Fibroblast of skin of right biceps (primary cell): ENCODE measurements around the gene SUB1.
"Not testable (repeated sequence)": the region's sequence is repeated elsewhere in the genome, so short reads cannot be mapped to it uniquely, and the experiment has no call there.

Experiments
- DNase-seq: peaks from one replicate; pipeline ENCODE4 v3.0.0-alpha.2; 2013

The SUB1 gene

GRCh38 chr5:32601623-32602295 lies 16.4 kb downstream of the SUB1 start:
- no peak for DNase-seq

DNA sequence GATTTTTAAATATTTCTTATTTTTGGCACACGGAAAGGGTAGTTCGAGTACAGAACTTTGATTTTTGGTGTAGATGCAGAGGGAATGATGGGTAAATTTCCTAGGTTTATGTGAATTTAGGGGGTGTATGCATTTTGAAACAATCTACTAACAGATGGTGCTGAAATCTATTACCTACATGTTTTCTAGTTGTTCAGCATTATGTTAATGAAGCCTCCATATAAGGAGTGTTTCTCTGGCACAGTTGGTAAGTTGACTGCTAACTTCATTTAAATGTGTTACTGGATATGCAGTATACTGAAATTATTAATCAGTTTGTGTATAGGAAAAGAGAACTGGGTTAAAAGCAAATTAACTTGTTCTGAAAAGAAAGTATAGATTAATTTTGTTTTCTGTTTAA lies 17.5 kb downstream of the SUB1 start:
- DNase-seq, result no peak

DNA sequence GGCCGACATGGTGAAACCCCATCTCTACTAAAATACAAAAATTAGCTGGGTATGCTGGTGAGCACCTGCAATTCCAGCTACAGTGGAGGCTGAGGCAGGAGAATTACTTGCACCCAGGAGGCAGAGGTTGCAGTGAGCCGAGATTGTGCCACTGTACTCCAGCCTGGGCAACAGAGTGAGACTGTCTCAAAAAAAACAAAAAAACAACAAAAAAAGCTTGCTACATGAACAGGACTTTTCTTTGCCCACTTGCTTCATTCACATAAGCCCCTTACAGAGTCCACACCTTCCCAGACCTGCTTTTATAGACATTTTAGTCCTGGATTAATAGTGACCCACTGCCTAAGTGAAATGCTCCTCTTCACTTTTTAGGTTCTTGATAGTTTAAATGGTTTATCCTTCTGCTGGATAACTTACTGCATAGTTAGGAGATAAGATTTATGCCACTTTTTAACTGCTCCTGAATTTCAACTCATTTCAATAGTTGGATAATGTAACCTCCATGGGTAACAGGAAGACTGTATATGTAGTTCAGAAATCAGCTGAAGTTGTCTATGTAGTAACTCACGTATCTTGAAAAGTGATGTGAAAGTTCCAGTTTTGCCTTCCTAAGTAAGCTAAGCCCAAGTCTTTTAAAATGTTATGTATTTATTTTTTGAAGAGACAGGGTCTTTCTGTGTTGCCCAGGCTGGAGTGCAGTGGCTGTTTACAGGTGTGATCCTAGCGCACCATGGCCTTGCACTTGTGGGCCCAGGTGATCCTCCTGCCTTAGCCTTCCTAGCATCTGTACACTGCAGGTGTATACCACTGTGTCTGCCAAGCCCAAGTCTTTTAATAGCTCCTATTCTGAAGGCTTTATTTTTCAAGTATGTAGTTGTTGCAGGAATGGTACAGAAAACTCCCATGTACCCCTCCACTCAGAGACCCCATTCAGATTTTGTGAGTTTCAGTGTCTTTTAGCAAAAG lies 19.7 kb downstream of the SUB1 start:
- no peak for DNase-seq

DNA sequence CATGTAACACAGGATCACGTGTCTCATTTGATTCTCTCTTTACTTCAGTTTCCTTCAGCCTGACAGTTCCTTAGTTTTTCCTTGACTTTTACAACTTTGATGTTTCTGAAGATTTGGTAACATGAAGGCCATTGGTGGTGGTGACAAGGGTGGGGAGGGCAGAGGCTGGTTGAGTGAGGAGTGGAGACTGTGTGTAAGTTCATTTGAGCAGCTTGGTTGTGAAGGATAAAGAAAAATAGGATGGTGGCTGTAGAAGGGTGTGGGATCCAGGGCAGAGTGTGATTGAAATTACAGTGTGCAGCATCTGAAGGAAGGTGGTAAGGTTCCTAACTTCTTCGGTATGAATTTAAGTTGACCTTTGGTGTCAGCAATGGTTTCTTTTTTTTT lies 20.4 kb downstream of the SUB1 start:
- DNase-seq, result no peak

DNA sequence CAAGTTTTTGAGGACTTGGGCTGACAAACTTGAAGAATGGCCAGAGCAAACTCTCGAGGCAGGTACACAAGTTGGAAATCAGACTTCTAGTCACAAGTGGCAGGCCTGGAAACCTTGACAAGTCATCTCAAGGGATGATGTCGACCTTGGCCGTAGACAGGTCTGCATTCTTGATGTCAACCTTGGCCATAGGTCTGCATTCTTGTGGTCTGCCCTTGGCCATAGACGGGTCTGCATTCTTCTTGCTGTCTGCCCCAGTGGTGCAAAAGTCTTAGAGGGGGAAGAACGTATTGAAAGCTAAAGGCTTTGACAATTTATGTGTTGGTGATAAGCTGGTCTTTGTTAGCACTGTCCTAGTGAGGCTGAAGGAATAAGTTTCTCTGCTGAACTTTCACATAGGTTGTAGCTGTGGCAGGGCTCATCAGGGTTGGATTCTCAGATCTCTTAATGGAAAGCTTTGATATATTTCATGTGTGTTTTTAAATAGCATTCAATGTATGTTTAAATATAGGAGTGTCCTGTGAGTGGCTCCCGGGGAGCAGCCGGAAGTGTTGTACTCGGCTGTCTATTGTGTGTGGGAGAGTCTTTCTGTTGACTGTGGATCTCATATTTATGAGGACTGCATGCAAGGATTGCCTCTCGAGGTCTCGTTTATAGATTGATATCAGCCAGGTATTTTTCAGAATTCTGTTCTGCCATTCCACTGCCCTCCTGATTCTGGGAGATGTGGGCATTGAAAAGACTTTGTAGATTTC lies 27.0 kb downstream of the SUB1 start:
- DNase-seq, result peak; percentile 55

- peak; percentile 79 for DNase-seq
Measured at GRCh38 chr5:32613050-32613672, 27.8 kb downstream of the SUB1 start.

- DNase-seq, result no peak
Measured at GRCh38 chr5:32615236-32615635, 29.9 kb downstream of the SUB1 start.

DNA sequence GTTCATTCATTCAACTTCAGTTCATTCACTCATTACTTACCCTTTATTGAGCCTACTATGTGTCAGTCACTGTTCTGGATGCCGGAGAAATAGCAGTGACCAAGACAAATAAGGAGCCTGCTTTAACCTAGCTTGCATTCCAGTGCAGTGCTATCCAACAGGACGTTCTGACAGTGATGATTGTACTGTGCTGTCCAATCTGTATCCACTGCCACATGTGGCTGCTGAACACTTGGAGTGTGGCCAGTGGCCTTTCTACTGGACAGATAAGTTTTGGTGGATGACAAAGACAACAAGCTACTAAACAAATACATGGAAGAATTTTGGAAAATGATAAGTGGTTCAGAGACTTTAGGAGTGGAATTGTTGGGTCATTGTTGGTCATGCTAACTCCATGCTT lies 33.6 kb downstream of the SUB1 start:
- DNase-seq, result no peak

- no peak for DNase-seq
Measured at GRCh38 chr5:32621256-32621655, 35.9 kb downstream of the SUB1 start.

DNA sequence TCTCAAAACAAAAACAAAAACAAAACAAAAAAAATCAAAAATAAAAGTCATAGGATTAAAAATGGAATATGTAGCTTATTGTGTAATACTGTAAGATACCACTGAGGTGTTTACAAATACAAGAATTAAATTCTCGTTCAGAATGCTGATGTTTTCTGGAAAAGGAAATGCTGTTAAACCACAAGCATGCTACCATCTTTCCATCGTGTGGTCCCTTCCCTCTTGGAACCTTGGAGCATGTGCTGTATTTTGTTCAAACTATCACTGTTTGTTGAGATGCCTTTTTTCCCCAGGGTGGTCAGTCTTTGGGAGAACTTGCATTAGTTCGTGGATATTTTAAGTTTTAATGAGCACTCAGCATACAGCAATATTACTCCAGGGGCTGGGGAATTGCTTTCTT lies 39.7 kb downstream of the SUB1 start:
- peak; percentile 35 for DNase-seq

GRCh38 chr5:32625547-32625946 lies 40.2 kb downstream of the SUB1 start:
- no peak for DNase-seq

GRCh38 chr5:32627219-32627870 lies 42.0 kb downstream of the SUB1 start:
- peak; percentile 62 for DNase-seq

- peak; percentile 41 for DNase-seq
Measured at GRCh38 chr5:32628049-32628844, 42.9 kb downstream of the SUB1 start.

DNA sequence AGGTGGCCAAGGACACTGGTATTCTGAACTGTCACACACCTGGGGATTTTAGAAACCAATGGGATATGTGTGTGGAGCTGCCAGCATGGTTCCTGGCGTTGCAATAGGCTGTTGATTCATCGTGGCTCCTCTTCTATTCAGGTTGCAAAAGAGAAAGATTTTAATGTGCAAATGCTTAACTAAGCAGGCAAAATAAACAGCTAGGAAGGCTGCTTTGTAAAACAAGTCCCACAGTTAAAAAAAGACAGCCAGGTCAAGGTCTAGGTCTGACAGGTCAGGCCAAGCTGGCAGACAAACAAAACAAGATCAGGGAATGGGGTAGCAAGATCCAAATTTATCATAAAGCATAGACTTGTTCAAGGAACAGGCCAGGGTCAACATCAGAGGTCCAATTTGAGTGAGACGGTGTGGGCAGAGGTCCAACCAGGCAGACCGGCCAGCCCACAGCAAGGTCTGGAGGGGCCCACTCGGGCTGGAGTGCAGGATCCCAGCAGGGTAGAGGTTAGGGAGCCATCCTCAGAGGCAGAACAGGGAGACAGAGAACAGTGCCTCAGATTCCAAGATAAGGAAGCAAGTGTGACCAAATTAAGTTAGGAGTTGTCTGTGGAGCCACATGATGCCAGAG lies 45.6 kb downstream of the SUB1 start:
- DNase-seq, result no peak

GRCh38 chr5:32633017-32633416 lies 47.7 kb downstream of the SUB1 start:
- not testable (repeated sequence) for DNase-seq

DNA sequence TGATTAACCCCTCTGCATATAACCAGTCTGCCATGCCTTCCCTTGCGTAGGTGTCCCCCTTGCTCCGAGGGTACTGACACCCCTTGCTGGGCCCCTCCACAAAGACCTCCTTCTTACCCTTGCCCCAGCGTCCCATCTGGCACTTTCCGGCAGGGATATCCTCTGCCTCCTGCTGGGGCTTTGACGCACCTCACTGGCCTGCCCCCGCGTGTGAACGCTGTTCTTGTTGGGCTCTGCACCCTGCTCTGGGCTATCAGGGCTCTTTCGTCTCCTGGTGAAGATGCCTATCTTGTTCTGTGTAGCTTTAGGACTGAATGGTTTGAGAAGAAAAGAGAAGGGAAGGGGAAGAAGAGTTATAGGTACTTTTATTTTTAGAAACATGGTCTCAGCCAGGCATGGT lies 53.0 kb downstream of the SUB1 start:
- no peak for DNase-seq

GRCh38 chr5:32639943-32640342 lies 54.6 kb downstream of the SUB1 start:
- DNase-seq, result peak; percentile 26

DNA sequence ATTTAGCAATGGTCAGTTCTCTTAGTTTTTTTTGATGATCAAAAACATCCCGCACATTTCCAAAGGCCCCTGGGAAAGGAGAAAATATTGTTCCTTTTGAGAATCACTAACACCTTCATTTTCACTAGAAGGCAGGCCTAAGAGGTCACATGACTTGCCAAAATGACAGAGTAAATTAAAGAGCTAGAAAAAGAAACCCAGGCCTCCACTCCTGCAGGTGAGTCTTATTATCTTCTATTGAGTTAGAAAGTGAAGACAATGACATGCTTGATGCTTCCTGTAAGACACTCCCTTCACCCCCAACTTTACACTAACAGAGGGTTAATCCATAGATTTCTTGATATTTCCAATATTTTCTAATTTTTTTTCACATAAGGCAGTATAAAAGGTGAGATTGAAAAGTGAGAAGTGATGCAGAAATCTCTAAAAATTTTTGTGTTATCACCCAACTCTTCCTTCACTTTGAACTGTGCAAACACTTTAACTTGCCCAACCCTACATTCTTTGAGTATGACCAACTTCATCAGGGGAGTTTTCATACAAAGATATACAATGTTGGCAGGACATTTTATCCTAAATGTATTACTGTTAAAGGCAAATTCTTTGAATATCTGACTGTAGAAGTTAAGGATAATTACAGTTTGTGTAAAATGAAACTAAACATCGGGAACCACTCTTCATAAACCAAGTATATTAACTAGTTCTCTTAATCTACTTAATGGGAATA lies 57.1 kb downstream of the SUB1 start:
- DNase-seq, result peak; percentile 65

- DNase-seq, result peak; percentile 57
Measured at GRCh38 chr5:32645246-32645645, 59.9 kb downstream of the SUB1 start.
